Transverse colon (tissue), 3 donors: ENCODE data around the gene APOE.

Experiments used
- CTCF ChIP-seq, 5 experiments: fragments of 200-600 bp in 3 of 5; fragments of 450-650 bp in 2 of 5; sonication (generic) in 3 of 5; IDR thresholded peaks; 1 replicate in 2 of 5; 2 replicates in 3 of 5; pipeline ENCODE4 v1.5.1; 2016 to 2017; ENCODE audit warnings: antibody characterized with exemption in 5 of 5, inconsistent platforms in 3 of 5, mild to moderate bottlenecking in 2 of 5, moderate library complexity in 1 of 5
- EP300 ChIP-seq: sonication (generic); formaldehyde crosslinking; IDR thresholded peaks from one replicate; pipeline ENCODE4 v1.6.1; 2017; ENCODE audit warnings: antibody characterized with exemption, low read depth

- TF ChIP-seq CTCF (IDR thresholded peaks at IDR 0.05): no peak
- TF ChIP-seq EP300: no peak
Measured at GRCh38 chr19:44894052-44894400, 11.6 kb upstream of the APOE start.
